NCI-H146 treated with DMSO at 0.1 percent for 48 hours (cell line): Measurements from ENCODE around the gene ZNF117.
"Not testable (repeated sequence)": the region's sequence is repeated elsewhere in the genome, so short reads cannot be mapped to it uniquely, and the experiment has no call there.

ENCODE experiments used
- DNase-seq: peaks from one replicate; lab custom pipeline; 2025; ENCODE audit not compliant: unreplicated experiment; lab: John Stamatoyannopoulos, UW

Gene ZNF117

GRCh38 chr7:64928252-64929187 lies 62.3 kb downstream of the ZNF117 start:
- not testable (repeated sequence) for DNase-seq
